Panc1 (cell line): ENCODE results near the gene PTPN1.

Experiments
- CTCF ChIP-seq: fragments of 450-650 bp; IDR thresholded peaks from 2 replicates; pipeline ENCODE4 v1.5.1; 2017; ENCODE audit warnings: mild to moderate bottlenecking
- POLR2AphosphoS5 ChIP-seq: IDR thresholded peaks from 2 replicates; pipeline ENCODE4 v1.6.1; 2012; ENCODE audit warnings: mild to moderate bottlenecking, low read depth, low read length, moderate library complexity
- REST ChIP-seq, 2 experiments: IDR thresholded peaks; 2 replicates each; pipeline ENCODE4 v1.6.1; 2011 to 2012; ENCODE audit warnings: low read depth in 2 of 2, control low read depth in 1 of 2, low read length in 1 of 2, mild to moderate bottlenecking in 1 of 2, moderate library complexity in 1 of 2; ENCODE audit not compliant: insufficient read depth in 1 of 2
- TCF7L2 ChIP-seq: IDR thresholded peaks from 2 replicates; pipeline ENCODE4 v1.6.1; 2011; ENCODE audit warnings: mild to moderate bottlenecking, low read depth, low read length, inconsistent platforms

GRCh38 chr20:50467718-50468356, 42.3 kb upstream of the PTPN1 start:
- TF ChIP-seq POLR2AphosphoS5 (no peak), CTCF (no peak), REST (IDR thresholded peaks at IDR 0.05; ENCODE audit: insufficient read depth in 1 of 2, low read depth in 2 of 2, low read length in 1 of 2) (no peak), TCF7L2 (no peak)
